ENCODE measurements around the gene LRBA.

The LRBA gene

GRCh38 chr4:150906987-150907633 lies 108.0 kb downstream of the LRBA start:
- FAIRE-seq = no peak
- no peak for TF ChIP-seq PAX5 (IDR thresholded peaks at IDR 0.05; ENCODE audit: insufficient read depth, low read length, severe bottlenecking)
- no peak for TF ChIP-seq POLR2AphosphoS5 (IDR thresholded peaks at IDR 0.05; ENCODE audit: low read depth, low read length)
- no peak for TF ChIP-seq POU2F2 (IDR thresholded peaks at IDR 0.05; ENCODE audit: low read depth, low read length)
- TF ChIP-seq POLR2A (IDR thresholded peaks at IDR 0.05; ENCODE audit: low read depth, low read length) = no peak
- no peak for TF ChIP-seq SPI1 (IDR thresholded peaks at IDR 0.05; ENCODE audit: low read depth, low read length)
- no peak for TF ChIP-seq TAF1 (IDR thresholded peaks at IDR 0.05; ENCODE audit: low read depth, low read length)
- no peak for DNase-seq (ENCODE audit: insufficient read length, low spot score)

- DNase-seq (ENCODE audit: insufficient read length, low spot score) (no peak), FAIRE-seq (no peak)
- TF ChIP-seq SPI1 (IDR thresholded peaks at IDR 0.05; ENCODE audit: low read depth, low read length) = no peak
- TF ChIP-seq TAF1 (IDR thresholded peaks at IDR 0.05; ENCODE audit: low read depth, low read length) = no peak
- TF ChIP-seq POU2F2 (IDR thresholded peaks at IDR 0.05; ENCODE audit: low read depth, low read length) = no peak
- no peak for TF ChIP-seq PAX5 (IDR thresholded peaks at IDR 0.05; ENCODE audit: insufficient read depth, low read length, severe bottlenecking)
- TF ChIP-seq POLR2A (IDR thresholded peaks at IDR 0.05; ENCODE audit: low read depth, low read length) = no peak
- TF ChIP-seq POLR2AphosphoS5 (IDR thresholded peaks at IDR 0.05; ENCODE audit: low read depth, low read length) = no peak
Measured at GRCh38 chr4:150904671-150905070, 110.4 kb downstream of the LRBA start.

- TF ChIP-seq POLR2AphosphoS5 (IDR thresholded peaks at IDR 0.05; ENCODE audit: low read depth, low read length) (no peak), POU2F2 (IDR thresholded peaks at IDR 0.05; ENCODE audit: low read depth, low read length) (no peak), SPI1 (IDR thresholded peaks at IDR 0.05; ENCODE audit: low read depth, low read length) (no peak), PAX5 (IDR thresholded peaks at IDR 0.05; ENCODE audit: insufficient read depth, low read length, severe bottlenecking) (no peak), POLR2A (IDR thresholded peaks at IDR 0.05; ENCODE audit: low read depth, low read length) (no peak), TAF1 (IDR thresholded peaks at IDR 0.05; ENCODE audit: low read depth, low read length) (no peak)
- DNase-seq (ENCODE audit: insufficient read length, low spot score) (no peak), FAIRE-seq (no peak)
Measured at GRCh38 chr4:150903603-150904002, 111.5 kb downstream of the LRBA start.

GRCh38 chr4:150896497-150896896 lies 118.6 kb downstream of the LRBA start:
- TF ChIP-seq PAX5 (IDR thresholded peaks at IDR 0.05; ENCODE audit: insufficient read depth, low read length, severe bottlenecking) = no peak
- no peak for TF ChIP-seq POU2F2 (IDR thresholded peaks at IDR 0.05; ENCODE audit: low read depth, low read length)
- no peak for TF ChIP-seq SPI1 (IDR thresholded peaks at IDR 0.05; ENCODE audit: low read depth, low read length)
- no peak for TF ChIP-seq POLR2A (IDR thresholded peaks at IDR 0.05; ENCODE audit: low read depth, low read length)
- no peak for TF ChIP-seq POLR2AphosphoS5 (IDR thresholded peaks at IDR 0.05; ENCODE audit: low read depth, low read length)
- no peak for TF ChIP-seq TAF1 (IDR thresholded peaks at IDR 0.05; ENCODE audit: low read depth, low read length)
- DNase-seq (ENCODE audit: insufficient read length, low spot score) = no peak
- FAIRE-seq = no peak

DNA sequence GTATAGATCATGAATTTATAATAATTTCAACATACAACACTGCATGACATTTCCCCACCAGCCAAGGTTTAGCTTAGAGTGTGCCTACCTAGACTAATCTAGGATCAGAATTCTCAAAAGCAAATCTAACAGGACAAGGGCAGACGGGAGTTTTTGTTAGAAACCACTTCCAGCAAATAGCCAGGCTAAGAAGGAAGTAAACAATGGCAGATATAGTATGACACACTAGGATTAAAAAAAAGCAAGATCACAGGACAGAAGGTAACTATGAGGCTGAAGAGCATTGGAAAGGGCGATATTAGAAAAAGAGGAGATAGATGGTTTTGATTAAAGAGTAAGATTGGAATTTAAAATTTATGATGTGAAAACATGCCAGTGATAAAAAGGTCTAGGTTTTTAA lies 124.8 kb downstream of the LRBA start:
- no peak for DNase-seq (ENCODE audit: insufficient read length, low spot score)
- FAIRE-seq = no peak
- TF ChIP-seq TAF1 (IDR thresholded peaks at IDR 0.05; ENCODE audit: low read depth, low read length) (no peak), POLR2AphosphoS5 (IDR thresholded peaks at IDR 0.05; ENCODE audit: low read depth, low read length) (no peak), POLR2A (IDR thresholded peaks at IDR 0.05; ENCODE audit: low read depth, low read length) (no peak), PAX5 (IDR thresholded peaks at IDR 0.05; ENCODE audit: insufficient read depth, low read length, severe bottlenecking) (no peak), SPI1 (IDR thresholded peaks at IDR 0.05; ENCODE audit: low read depth, low read length) (no peak), POU2F2 (IDR thresholded peaks at IDR 0.05; ENCODE audit: low read depth, low read length) (no peak)

- FAIRE-seq = peak; percentile 56
Measured at GRCh38 chr4:150889306-150889705, 125.8 kb downstream of the LRBA start.

DNA sequence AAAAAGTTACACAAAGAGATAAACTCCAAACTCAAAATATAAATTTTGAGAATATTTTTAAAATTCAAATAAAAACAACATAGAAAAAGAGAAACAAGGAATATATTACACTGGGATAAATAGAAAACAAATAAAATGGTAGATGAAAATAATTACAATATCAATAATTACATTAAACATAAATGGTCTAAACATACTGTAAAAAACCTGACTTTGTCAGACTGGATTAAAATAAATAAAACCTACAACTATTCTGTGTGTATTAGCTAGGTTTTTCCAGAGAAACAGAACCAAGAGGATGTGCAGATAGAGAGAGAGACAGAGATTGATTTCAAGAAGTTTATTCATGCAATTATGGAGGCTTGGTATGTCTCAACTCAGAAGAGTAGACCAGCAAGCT lies 126.5 kb downstream of the LRBA start:
- TF ChIP-seq TAF1 (IDR thresholded peaks at IDR 0.05; ENCODE audit: low read depth, low read length) = no peak
- TF ChIP-seq POLR2AphosphoS5 (IDR thresholded peaks at IDR 0.05; ENCODE audit: low read depth, low read length) = no peak
- TF ChIP-seq SPI1 (IDR thresholded peaks at IDR 0.05; ENCODE audit: low read depth, low read length) = no peak
- TF ChIP-seq POLR2A (IDR thresholded peaks at IDR 0.05; ENCODE audit: low read depth, low read length) = no peak
- TF ChIP-seq PAX5 (IDR thresholded peaks at IDR 0.05; ENCODE audit: insufficient read depth, low read length, severe bottlenecking) = no peak
- TF ChIP-seq POU2F2 (IDR thresholded peaks at IDR 0.05; ENCODE audit: low read depth, low read length) = no peak
- DNase-seq (ENCODE audit: insufficient read length, low spot score) (no peak), FAIRE-seq (no peak)

More at GRCh38 chr4:150889306-150889705, 125.8 kb downstream of the LRBA start:
- no peak for DNase-seq (ENCODE audit: insufficient read length, low spot score)
- no peak for TF ChIP-seq PAX5 (IDR thresholded peaks at IDR 0.05; ENCODE audit: insufficient read depth, low read length, severe bottlenecking)
- TF ChIP-seq POLR2A (IDR thresholded peaks at IDR 0.05; ENCODE audit: low read depth, low read length) = no peak
- no peak for TF ChIP-seq POU2F2 (IDR thresholded peaks at IDR 0.05; ENCODE audit: low read depth, low read length)
- no peak for TF ChIP-seq POLR2AphosphoS5 (IDR thresholded peaks at IDR 0.05; ENCODE audit: low read depth, low read length)
- no peak for TF ChIP-seq TAF1 (IDR thresholded peaks at IDR 0.05; ENCODE audit: low read depth, low read length)
- no peak for TF ChIP-seq SPI1 (IDR thresholded peaks at IDR 0.05; ENCODE audit: low read depth, low read length)

GRCh38 chr4:150888217-150888616 lies 126.9 kb downstream of the LRBA start:
- no peak for TF ChIP-seq SPI1 (IDR thresholded peaks at IDR 0.05; ENCODE audit: low read depth, low read length)
- FAIRE-seq (no peak), DNase-seq (ENCODE audit: insufficient read length, low spot score) (no peak)

DNA sequence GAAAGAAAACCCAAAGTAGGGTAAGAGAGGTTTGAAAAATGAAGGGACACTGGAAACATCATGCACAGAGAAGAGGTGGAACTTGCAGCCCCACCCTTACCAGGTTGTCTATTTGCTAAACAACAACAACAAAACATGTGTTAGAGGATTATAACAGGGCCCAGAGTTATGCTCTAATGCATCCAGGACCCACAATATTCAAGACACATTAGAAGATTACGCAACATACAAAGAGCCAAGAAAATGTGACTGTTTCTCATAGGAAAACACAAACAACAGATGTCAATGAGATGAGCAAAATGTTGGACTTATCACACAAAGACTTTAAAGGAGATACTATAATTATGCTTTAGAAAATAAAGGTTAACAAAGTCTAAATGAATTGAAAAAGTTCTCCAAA lies 128.5 kb downstream of the LRBA start:
- FAIRE-seq = peak; percentile 9
- TF ChIP-seq POLR2AphosphoS5 (IDR thresholded peaks at IDR 0.05; ENCODE audit: low read depth, low read length) (no peak), TAF1 (IDR thresholded peaks at IDR 0.05; ENCODE audit: low read depth, low read length) (no peak), POLR2A (IDR thresholded peaks at IDR 0.05; ENCODE audit: low read depth, low read length) (no peak), SPI1 (IDR thresholded peaks at IDR 0.05; ENCODE audit: low read depth, low read length) (no peak), PAX5 (IDR thresholded peaks at IDR 0.05; ENCODE audit: insufficient read depth, low read length, severe bottlenecking) (no peak), POU2F2 (IDR thresholded peaks at IDR 0.05; ENCODE audit: low read depth, low read length) (no peak)
- no peak for DNase-seq (ENCODE audit: insufficient read length, low spot score)

DNA sequence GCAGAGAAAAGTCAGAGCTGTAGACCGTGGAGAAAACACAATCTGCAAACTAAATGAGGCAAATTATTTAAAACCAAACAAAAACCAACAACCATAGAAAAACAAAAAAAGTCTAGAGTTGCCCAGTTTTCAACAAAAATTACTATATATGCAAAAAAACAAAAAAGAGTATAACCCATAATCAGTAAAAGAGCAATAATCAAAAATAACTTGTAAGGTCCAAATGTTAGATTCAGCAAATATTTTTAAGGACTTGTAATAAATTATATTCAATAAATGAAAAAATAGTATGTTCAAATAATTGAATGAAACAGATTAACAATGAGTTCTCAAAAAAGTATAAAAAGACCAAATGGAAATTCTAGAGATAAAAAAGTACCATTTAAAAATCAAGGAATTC lies 130.5 kb downstream of the LRBA start:
- TF ChIP-seq SPI1 (IDR thresholded peaks at IDR 0.05; ENCODE audit: low read depth, low read length) (no peak), POU2F2 (IDR thresholded peaks at IDR 0.05; ENCODE audit: low read depth, low read length) (no peak), POLR2AphosphoS5 (IDR thresholded peaks at IDR 0.05; ENCODE audit: low read depth, low read length) (no peak), PAX5 (IDR thresholded peaks at IDR 0.05; ENCODE audit: insufficient read depth, low read length, severe bottlenecking) (no peak), POLR2A (IDR thresholded peaks at IDR 0.05; ENCODE audit: low read depth, low read length) (no peak), TAF1 (IDR thresholded peaks at IDR 0.05; ENCODE audit: low read depth, low read length) (no peak)
- DNase-seq (ENCODE audit: insufficient read length, low spot score) = no peak
- FAIRE-seq = no peak

Measured in GM12891 (cell line).